T-helper 2 cell treated with Interferon-gamma antibody and Interleukin-4, amounts not matched to agents 100 ng/mL and 5 ng/mL, for 36 hours (primary cell): ENCODE results near the gene CYP1A1. TPM values are rescaled to one million over a fixed set of nuclear protein-coding genes. Genes with fewer than 3 reads are reported as not detected.

Experiments
- intact Hi-C: fragments of 100-400 bp; cut with micrococcal nuclease; formaldehyde crosslinking; loops from one replicate; pipeline ENCODE4 v1.15.1; 2023
- total RNA-seq: library from RNA; stranded (reverse); gene quantifications from 2 replicates; pipeline ENCODE4 v1.2.3, GENCODE V29; 2022

Gene CYP1A1
- 1.0 TPM in 2 replicates for total RNA-seq

- intact Hi-C loops = no loop called here
These were observed at the start of gene CYP1A1 for GRCh38 chr15:74725225-74725774. Gene CYP1A1, minus strand, starts transcription at chr15:74725528. Its CDS starts 2,431 bp downstream, at chr15:74723097.

GRCh38 chr15:74773731-74774252, 48.5 kb upstream of the CYP1A1 start:
- intact Hi-C loops = no loop called here

GRCh38 chr15:74773329-74773728, 48.0 kb upstream of the CYP1A1 start:
- intact Hi-C loops = no loop called here

GRCh38 chr15:74770211-74770903, 45.0 kb upstream of the CYP1A1 start:
- intact Hi-C loops = loop anchor here (2.0 kb wide), 2 partner anchors 22 to 72 kb away; partner anchors contain the start of gene ULK3

GRCh38 chr15:74769463-74770025, 44.2 kb upstream of the CYP1A1 start:
- intact Hi-C loops = loop anchor here (1.0 to 2.0 kb wide), 4 partner anchors 23 to 397 kb away; partner anchors contain the start of gene ULK3

GRCh38 chr15:74768771-74769342, 43.5 kb upstream of the CYP1A1 start:
- intact Hi-C loops = loop anchor here (1.0 to 2.0 kb wide), 2 partner anchors 134 to 396 kb away; no protein-coding TSS in a partner anchor

- intact Hi-C loops = loop anchor here (2.0 kb wide), 1 partner anchor 395 kb away; no protein-coding TSS in a partner anchor
These were observed 42.9 kb upstream of the CYP1A1 start for GRCh38 chr15:74768099-74768770.

GRCh38 chr15:74767167-74768098, 42.1 kb upstream of the CYP1A1 start:
- intact Hi-C loops = loop anchor here (2.0 kb wide), 1 partner anchor 395 kb away; no protein-coding TSS in a partner anchor

GRCh38 chr15:74763416-74763815, 38.1 kb upstream of the CYP1A1 start:
- intact Hi-C loops = no loop called here

GRCh38 chr15:74762791-74763150, 37.4 kb upstream of the CYP1A1 start:
- intact Hi-C loops = no loop called here

GRCh38 chr15:74758736-74759135, 33.4 kb upstream of the CYP1A1 start:
- intact Hi-C loops = no loop called here

- intact Hi-C loops = no loop called here
These were observed 29.4 kb upstream of the CYP1A1 start for GRCh38 chr15:74754593-74755215.

GRCh38 chr15:74752531-74752930, 27.2 kb upstream of the CYP1A1 start:
- intact Hi-C loops = no loop called here

GRCh38 chr15:74752011-74752410, 26.7 kb upstream of the CYP1A1 start:
- intact Hi-C loops = no loop called here

- intact Hi-C loops = no loop called here
These were observed 25.4 kb upstream of the CYP1A1 start for GRCh38 chr15:74750751-74751150.

- intact Hi-C loops = no loop called here
These were observed 24.5 kb upstream of the CYP1A1 start for GRCh38 chr15:74749832-74750231.

- intact Hi-C loops = no loop called here
These were observed 23.1 kb upstream of the CYP1A1 start, which contains the start of gene CYP1A2 for GRCh38 chr15:74748322-74748946. Gene CYP1A2, plus strand, starts transcription at chr15:74748845. Its CDS starts 894 bp downstream, at chr15:74749739.

GRCh38 chr15:74746389-74746788, 21.1 kb upstream of the CYP1A1 start:
- intact Hi-C loops = no loop called here

- intact Hi-C loops = no loop called here
These were observed 17.1 kb upstream of the CYP1A1 start for GRCh38 chr15:74742422-74742821.
